Parathyroid adenoma (tissue), 2 donors: ENCODE results near the gene FAM193B.

ENCODE experiments used
- H2AFZ ChIP-seq: fragments of 300-600 bp; sonication (generic); one replicate; pipeline ENCODE4 v1.7.0; 2017; ENCODE audit warnings: antibody characterized with exemption, mild to moderate bottlenecking
- H3K27ac ChIP-seq: fragments of 300-600 bp; sonication (generic); one replicate; pipeline ENCODE4 v1.7.0; 2017
- H3K27me3 ChIP-seq: fragments of 300-600 bp; sonication (generic); one replicate; pipeline ENCODE4 v1.7.0; 2017; ENCODE audit warnings: low read length; ENCODE audit not compliant: control insufficient read depth, insufficient read depth
- H3K36me3 ChIP-seq: fragments of 300-600 bp; sonication (generic); one replicate; pipeline ENCODE4 v1.7.0; 2017; ENCODE audit warnings: low read length; ENCODE audit not compliant: control insufficient read depth, insufficient read depth
- H3K4me1 ChIP-seq: fragments of 300-600 bp; sonication (generic); one replicate; pipeline ENCODE4 v1.7.0; 2017; ENCODE audit warnings: control low read depth
- H3K4me2 ChIP-seq: fragments of 300-600 bp; sonication (generic); one replicate; pipeline ENCODE4 v1.7.0; 2017; ENCODE audit warnings: low read length
- H3K4me3 ChIP-seq: fragments of 300-600 bp; sonication (generic); one replicate; pipeline ENCODE4 v1.7.0; 2017; ENCODE audit warnings: low read depth, low read length
- H3K79me2 ChIP-seq: fragments of 300-600 bp; sonication (generic); one replicate; pipeline ENCODE4 v1.7.0; 2017; ENCODE audit warnings: control low read depth
- H3K9ac ChIP-seq: fragments of 300-600 bp; sonication (generic); one replicate; pipeline ENCODE4 v1.7.0; 2017; ENCODE audit warnings: mild to moderate bottlenecking
- H3K9me3 ChIP-seq: fragments of 300-600 bp; sonication (generic); one replicate; pipeline ENCODE4 v1.7.0; 2017; ENCODE audit warnings: low read length; ENCODE audit not compliant: control insufficient read depth
- CTCF ChIP-seq: fragments of 300-600 bp; sonication (generic); IDR thresholded peaks from one replicate; pipeline ENCODE4 v1.7.0; 2017; ENCODE audit warnings: antibody characterized with exemption, mild to moderate bottlenecking
- donor health status: primary hyperparathyroidism.

FAM193B gene

GRCh38 chr5:177557041-177557647 is 2.8 kb upstream of the FAM193B start:
- Histone ChIP-seq H3K36me3 (no peaks in the 10 kb centered on the region), H3K4me2 (peak overlapping the region; percentile 25), H3K9me3 (no peaks in the 10 kb centered on the region), H3K4me1 (peaks cover 16% of the 10 kb centered on the region), H3K27ac (peak overlapping the region; percentile 41), H2AFZ (peak overlapping the region; percentile 73), H3K9ac (no peak overlapping the region), H3K27me3 (no peaks in the 10 kb centered on the region), H3K4me3 (no peak overlapping the region), H3K79me2 (peaks cover 14% of the 10 kb centered on the region)
- TF ChIP-seq CTCF, result no peak

- Histone ChIP-seq H2AFZ (no peak overlapping the region), H3K79me2 (peaks cover 25% of the 10 kb centered on the region), H3K4me3 (no peak overlapping the region), H3K9me3 (no peaks in the 10 kb centered on the region), H3K4me2 (no peak overlapping the region), H3K27me3 (no peaks in the 10 kb centered on the region), H3K27ac (no peak overlapping the region), H3K9ac (no peak overlapping the region), H3K36me3 (no peaks in the 10 kb centered on the region), H3K4me1 (peaks cover 16% of the 10 kb centered on the region)
- no peak for TF ChIP-seq CTCF
Measured at GRCh38 chr5:177555665-177556064, 1.3 kb upstream of the FAM193B start.

GRCh38 chr5:177555228-177555627 is 865 bp upstream of the FAM193B start:
- Histone ChIP-seq H3K9ac (no peak overlapping the region), H3K79me2 (peaks cover 29% of the 10 kb centered on the region), H3K4me3 (peak overlapping the region; percentile 38), H3K36me3 (no peaks in the 10 kb centered on the region), H3K4me2 (no peak overlapping the region), H3K27ac (no peak overlapping the region), H2AFZ (peak overlapping the region; percentile 82), H3K27me3 (no peaks in the 10 kb centered on the region), H3K4me1 (peaks cover 16% of the 10 kb centered on the region), H3K9me3 (no peaks in the 10 kb centered on the region)
- TF ChIP-seq CTCF, result no peak

GRCh38 chr5:177553671-177554429 is 513 bp downstream of the FAM193B start:
- Histone ChIP-seq H3K79me2 (peaks cover 41% of the 10 kb centered on the region), H3K27me3 (no peaks in the 10 kb centered on the region), H3K4me3 (peak overlapping the region; percentile 67), H3K9ac (no peak overlapping the region), H3K4me2 (peak overlapping the region; percentile 94), H3K27ac (peak overlapping the region; percentile 45), H3K9me3 (no peaks in the 10 kb centered on the region), H3K4me1 (peaks cover 16% of the 10 kb centered on the region), H3K36me3 (no peaks in the 10 kb centered on the region), H2AFZ (peak overlapping the region; percentile 80)
- TF ChIP-seq CTCF, result no peak
